DMS153 (cell line): ENCODE measurements around the gene CD164.
A peak's percentile ranks its signal among the peaks of the same experiment; 100 is the strongest.

Source experiments
- DNase-seq: peaks from one replicate; lab custom pipeline; 2025; lab: John Stamatoyannopoulos, UW

CD164 gene

GRCh38 chr6:109381747-109382575, at the start of gene CD164:
Gene CD164, minus strand, starts transcription at chr6:109382467. Its CDS starts 89 bp downstream, at chr6:109382378.
- peak; percentile 91 for DNase-seq

GRCh38 chr6:109429496-109429895, 47.2 kb upstream of the CD164 start:
- peak; percentile 55 for DNase-seq

DNA sequence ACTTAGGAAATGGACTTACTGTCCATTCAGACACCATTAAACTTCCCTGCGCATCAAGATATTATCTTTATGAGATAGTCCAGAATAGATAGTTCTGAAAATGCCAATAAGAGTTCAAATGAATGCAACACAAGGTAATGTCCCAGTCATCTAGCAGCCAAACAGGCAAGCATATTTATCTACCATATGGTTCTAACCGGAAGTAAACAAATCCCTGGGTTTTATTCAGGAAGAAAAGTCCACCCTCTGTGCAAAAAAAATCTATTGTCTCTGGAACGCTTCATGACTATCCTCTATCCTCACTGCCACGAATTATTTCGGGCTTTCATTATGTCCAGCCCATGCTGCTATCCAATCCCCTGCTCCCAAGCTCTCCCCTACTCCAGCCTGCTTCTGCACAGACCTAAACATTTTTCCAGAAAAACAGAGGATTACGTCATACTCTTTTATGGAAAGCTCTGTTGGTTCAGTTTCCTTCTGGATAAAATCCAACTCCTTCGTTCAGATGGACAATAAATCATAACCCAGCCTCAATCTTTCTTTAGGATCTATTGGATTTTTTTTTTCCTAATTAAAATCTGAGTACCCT, 46.7 kb upstream of the CD164 start:
- peak; percentile 44 for DNase-seq

DNA sequence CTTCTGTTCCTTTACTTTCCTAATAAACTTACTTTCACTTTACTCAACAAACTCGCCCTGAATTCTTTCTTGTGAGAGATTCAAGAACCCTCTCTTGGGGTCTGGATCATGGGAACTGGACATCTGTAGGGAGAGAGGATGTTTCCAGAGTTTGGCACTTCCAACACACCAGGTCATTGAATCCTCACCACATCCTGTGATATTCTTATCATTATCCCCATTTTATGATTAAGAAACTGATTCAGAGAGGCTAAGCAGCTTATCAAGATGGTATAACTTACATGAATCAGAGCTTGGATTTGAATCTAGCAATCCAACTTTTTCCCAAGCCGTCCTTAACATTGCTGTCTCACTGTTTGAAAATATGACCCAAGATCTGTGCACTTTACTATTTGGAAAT, 42.7 kb upstream of the CD164 start:
- DNase-seq: no peak

DNA sequence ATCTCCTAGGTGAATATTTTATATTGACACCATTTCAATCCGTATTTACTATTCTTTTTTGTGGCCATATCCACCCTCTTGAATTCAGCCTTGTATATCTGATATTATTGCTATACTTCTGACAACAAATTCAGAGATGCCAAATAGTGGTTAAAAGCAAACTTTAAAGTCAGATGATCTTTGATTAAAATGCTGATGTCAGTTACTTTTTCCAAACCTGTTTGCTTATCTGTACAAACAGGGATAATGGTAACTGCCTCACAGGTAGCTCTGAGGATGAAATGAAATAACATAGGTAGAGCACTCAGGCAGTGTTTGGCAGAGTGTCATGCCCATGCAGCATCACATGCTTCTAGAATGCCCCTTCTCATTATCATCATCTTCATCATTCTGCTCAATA, 38.9 kb upstream of the CD164 start:
- no peak for DNase-seq

DNA sequence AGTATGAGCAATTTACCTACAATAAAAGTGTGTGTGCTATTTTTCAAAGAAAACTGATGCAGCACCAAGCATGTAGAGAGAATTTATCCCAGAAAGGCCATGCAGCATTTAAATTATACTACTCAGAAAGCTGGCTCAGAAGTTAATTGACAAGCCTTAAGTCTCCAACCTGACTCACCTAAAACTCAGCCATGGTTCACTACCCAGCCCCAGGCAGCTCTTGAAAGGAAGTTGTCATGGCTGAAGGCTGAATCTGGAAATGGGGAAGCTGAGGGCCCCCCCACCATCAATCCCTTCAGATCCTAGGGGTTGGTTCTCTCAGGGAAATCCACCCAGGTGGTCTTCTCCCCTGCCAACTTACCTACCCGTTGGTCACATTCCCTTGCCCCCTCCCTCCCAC, 38.5 kb upstream of the CD164 start:
- DNase-seq: no peak

DNA sequence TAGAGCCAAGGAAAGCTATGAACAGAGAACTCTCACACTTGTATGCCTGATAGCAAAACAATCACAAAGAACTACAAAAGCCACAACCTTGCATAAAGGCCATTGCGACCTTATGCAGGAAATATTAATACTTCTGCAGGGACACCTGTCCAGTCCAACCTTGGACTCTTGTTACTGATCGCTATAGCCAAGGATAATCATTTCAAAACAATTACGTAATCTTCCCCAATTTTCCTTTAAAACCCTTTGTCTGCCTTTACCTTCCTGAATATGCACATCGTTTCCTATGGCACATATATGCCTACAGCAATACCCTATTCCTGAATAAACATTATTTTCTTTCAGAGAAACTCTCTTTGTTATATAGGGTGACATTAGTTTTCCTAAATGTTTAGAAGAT, 35.4 kb upstream of the CD164 start:
- no peak for DNase-seq

DNA sequence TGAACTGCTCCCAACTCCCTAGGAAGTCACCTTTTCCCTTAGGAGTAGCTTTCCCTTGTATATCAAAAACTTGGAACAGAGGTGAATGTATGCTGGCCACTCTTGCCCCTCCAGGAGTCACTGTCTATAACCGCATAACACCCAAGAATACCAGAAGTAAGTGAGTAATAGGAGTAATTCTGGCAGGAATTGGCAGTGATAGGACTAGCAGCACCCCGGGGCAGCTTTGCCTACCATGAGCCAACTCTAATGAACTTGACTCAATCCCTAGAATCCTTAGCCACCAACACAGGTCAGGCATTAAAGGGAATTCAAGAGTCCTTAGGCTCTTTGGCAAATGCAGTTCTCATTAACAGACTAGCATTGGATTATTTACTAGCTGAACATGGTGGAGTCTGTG, 28.8 kb upstream of the CD164 start:
- no peak for DNase-seq

DNA sequence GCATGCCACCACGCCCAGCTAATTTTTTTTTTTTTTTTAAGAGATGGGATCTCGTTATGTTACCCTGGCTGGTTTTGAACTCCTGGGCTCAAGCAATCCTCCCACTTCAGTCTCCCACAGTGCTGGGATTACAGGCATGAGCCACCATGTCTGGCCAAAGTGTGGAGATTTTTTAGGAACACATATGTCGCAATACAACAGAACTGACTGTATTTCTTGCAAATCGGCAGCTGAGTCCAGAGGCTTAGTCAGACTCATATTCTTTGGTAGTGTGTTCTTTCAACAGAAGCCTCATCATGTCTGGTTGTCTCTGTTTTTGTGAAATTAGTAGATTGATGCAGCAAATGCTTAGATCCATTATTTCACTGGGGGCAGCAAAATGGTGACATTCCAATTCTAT, 23.9 kb upstream of the CD164 start:
- DNase-seq: no peak

DNA sequence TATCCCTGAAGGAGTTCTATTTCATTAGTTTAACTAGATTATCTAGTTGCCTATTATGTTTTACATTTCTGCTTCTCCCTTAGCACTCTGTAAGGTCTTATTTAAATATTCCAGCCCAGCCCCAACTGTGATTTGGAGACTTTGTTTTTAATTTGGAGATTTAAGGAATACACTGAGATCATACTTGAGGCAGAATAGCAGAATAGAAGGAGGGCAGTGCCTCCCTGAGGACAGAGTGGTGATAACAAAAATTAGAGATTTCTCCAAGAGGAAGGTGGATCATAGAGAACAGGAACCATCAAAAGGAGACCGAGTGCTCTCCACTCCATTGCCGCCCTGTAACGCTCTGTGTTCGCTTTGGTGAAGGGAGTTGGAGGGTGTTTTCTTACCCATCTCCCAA, 14.8 kb upstream of the CD164 start:
- DNase-seq: no peak

- DNase-seq: no peak
Measured at GRCh38 chr6:109396046-109396718, 13.9 kb upstream of the CD164 start.

GRCh38 chr6:109393886-109394281, 11.6 kb upstream of the CD164 start:
- DNase-seq: no peak

DNA sequence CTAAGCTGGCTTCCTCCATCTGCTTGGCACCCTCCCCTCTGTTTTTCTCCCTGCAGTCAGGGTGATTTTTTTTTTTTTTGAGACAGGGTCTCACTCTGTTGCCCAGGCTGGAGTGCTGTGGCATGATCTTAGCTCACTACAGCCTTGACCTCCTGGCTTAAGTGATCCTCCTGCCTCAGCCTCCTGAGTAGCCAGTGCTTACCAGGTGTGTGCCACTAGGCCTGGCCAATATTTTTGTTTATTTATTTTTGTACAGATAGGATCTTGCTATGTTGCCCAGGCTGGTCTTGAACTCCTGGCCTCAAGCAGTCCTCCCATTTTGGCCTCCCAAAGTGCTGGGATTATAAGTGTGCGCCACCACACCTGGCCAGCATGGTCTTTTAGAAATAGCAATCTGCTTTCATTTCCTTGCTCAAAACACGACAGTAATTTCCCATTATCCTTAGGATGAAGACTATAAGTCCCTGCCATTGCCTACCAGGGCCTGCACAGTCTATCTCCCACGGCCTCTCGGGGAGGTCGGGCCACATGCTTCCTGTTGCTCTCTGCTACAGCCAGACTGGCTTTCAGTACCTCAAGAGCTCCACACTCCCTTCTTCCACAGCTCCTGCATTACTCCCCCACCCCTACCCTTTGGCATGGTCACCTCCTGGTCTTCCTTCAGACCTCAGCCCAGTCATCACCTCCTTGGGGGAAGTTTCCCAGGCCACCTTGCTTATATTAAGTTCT, 11.1 kb upstream of the CD164 start:
- DNase-seq: no peak

DNA sequence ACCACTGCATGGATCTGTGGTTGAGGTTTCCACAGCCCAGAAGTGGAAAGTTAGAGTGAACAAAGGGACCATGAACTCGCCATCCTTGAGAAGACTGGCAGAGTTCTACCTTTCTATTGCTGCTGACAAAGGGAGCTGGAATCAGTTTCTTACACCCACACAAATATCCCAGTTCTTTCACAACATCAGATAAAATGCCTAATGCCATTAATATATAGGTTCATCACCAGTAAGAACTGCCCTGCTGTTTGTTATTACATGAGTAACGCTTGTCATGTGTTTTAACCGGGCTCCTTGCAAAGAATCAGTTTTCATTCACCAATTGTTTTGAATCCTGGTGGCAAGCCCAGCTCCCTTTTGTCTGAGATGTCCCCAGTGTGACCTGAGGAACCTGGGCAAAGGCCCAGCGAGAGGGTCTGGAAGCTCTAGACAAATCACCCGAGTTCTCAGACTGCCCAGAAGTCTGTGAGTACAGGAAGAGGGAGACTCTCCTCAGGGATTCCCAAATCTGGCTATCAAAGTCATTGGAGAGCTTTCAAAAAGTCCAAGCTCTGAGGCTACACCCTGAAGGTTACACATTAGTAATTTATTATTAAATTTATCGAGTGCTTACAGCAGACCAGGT, 7.5 kb upstream of the CD164 start:
- no peak for DNase-seq

DNA sequence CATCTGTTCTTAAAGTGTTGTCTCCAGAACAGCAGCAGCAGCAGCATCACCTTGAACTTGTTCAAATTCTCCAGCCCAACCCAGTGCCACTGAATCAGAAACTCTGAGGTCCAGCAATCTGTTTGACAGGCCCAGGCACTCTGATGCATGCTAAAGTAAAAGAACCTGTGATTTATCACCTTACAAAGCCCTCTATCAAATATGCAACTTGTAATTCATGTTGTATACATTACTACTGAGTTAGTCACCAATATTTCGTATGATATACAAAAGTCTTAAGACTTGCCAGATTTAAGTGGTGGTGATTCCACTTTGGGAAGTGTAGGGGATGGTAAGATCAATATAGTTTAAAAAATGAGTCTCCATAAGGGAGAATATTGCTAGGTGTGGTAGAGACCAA, 6.0 kb upstream of the CD164 start:
- DNase-seq: no peak

DNA sequence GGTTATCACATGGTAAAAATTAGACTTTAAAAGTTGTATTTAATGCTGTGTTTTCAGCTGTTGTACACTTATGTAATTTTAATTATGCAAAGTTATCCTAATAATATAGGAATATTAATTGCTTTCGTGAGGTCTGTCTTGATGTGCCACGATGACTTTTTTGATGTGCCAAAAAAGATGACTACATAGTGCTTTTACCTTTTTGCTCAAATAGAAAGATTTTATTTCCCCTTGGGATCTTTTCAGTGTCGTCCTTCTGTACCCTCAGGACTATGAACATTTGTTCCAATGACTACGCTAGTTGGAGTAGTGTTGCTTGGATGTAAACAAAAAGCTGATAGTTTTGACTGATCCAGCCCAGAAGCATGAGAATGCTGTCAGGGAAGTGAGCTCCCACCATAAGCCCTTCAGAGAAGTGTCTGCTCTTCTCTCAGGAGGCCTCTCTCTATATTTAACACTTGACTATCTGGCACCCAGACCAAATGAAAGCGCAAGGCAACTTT, 1.2 kb upstream of the CD164 start:
- no peak for DNase-seq

GRCh38 chr6:109382576-109383437, 540 bp upstream of the CD164 start:
- DNase-seq: peak; percentile 93

- no peak for DNase-seq
Measured at GRCh38 chr6:109381061-109381746, 1.1 kb downstream of the CD164 start.

DNA sequence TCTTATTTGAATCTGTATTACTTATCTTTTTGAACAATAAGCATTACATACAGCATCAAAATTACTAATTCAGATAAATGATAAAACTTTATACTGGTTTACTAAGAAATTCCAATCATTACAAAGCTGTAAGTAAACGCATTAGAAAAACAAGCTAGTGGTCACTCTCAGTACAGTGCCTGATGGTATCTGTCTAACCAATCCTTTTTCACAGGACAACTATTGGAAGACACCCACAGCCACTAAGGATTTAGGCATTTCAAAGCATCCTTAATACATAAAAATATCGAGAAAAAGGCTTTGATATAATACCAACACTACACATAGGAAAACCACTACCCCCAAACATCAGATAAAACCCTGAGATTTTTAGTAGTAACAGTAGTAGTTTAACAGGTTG, 2.6 kb downstream of the CD164 start:
- no peak for DNase-seq

DNA sequence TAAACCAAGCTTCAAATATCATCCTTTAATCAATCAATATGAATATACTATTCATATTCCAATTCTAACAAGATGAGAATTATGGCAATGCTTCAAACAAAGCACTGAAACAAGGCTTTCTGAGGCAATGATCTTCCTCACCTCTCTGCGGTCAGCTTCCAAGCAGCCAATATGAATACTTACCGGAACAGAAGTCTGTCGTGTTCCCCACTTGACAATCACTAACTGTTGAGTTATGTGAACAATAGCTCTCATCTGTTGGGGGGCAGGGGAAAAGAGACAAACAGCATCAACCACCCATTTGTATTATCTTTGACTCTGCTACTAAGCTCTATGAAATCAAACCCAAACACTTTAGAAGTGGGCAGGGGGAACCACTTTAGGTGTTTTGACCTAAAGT, 4.5 kb downstream of the CD164 start:
- DNase-seq: no peak
